Prostate gland (tissue), 2 donors: ENCODE data around the gene ITK. TPM values are rescaled to one million over a fixed set of nuclear protein-coding genes. Genes with fewer than 3 reads are reported as not detected.
"Not testable (repeated sequence)": the region's sequence is repeated elsewhere in the genome, so short reads cannot be mapped to it uniquely, and the experiment has no call there.

ENCODE experiments used
- DNase-seq: peaks from one replicate; pipeline ENCODE4 v3.0.0-alpha.2; 2019; ENCODE audit warnings: low spot score
- H3K27ac ChIP-seq, 2 donors: fragments of 200-600 bp; sonication (generic); 2 replicates each; pipeline ENCODE4 v1.5.1; 2017 to 2019
- H3K27me3 ChIP-seq: fragments of 200-600 bp; sonication (generic); replicated peaks from 2 replicates; pipeline ENCODE4 v1.5.1; 2019; ENCODE audit not compliant: insufficient read depth
- H3K36me3 ChIP-seq, 2 donors: fragments of 200-600 bp; sonication (generic); 1 replicate in 1 of 2; 2 replicates in 1 of 2; pipeline versions ENCODE4 v1.5.1 to v1.8.1; 2017 to 2019
- H3K4me1 ChIP-seq: fragments of 200-600 bp; sonication (generic); replicated peaks from 2 replicates; pipeline ENCODE4 v1.5.1; 2019
- H3K4me3 ChIP-seq, 2 donors: fragments of 200-600 bp; sonication (generic); 2 replicates each; pipeline ENCODE4 v1.5.1; 2017 to 2019
- H3K9me3 ChIP-seq: fragments of 200-600 bp; sonication (generic); 2 replicates; pipeline ENCODE4 v1.5.1; 2017
- CTCF ChIP-seq, 4 experiments: fragments of 200-600 bp in 2 of 4; fragments of 450-650 bp in 2 of 4; sonication (generic) in 2 of 4; IDR thresholded peaks; 1 replicate in 3 of 4; 2 replicates in 1 of 4; pipeline ENCODE4 v1.5.1; 2016 to 2019; ENCODE audit warnings: antibody characterized with exemption in 4 of 4, mild to moderate bottlenecking in 2 of 4, moderate library complexity in 2 of 4
- POLR2A ChIP-seq: fragments of 450-650 bp; IDR thresholded peaks from one replicate; pipeline ENCODE4 v1.6.1; 2016; ENCODE audit warnings: antibody characterized with exemption, mild to moderate bottlenecking
- POLR2AphosphoS5 ChIP-seq: sonication (generic); formaldehyde crosslinking; IDR thresholded peaks from one replicate; pipeline ENCODE4 v1.6.1; 2017; ENCODE audit warnings: antibody characterized with exemption
- WGBS: methylation state at CpG from one replicate; pipeline ENCODE4 v1.1.5; 2018; 5-methylcytosine and 5-hydroxymethylcytosine counted together
- intact Hi-C: fragments of 100-400 bp; cut with DNase I; formaldehyde crosslinking; loops from one replicate; pipeline ENCODE4 v1.14.2; 2022
- total RNA-seq, 2 donors: library from RNA; depleted of rRNA; stranded (reverse); fragments of >200 nt; gene quantifications; one replicate each; pipeline ENCODE4 v1.1.0, GENCODE V29; 2016

ITK gene
- total RNA-seq, 2 donors from 2014 or later: 2.2 to 5.6 TPM

GRCh38 chr5:157241483-157241882, 60.8 kb downstream of the ITK start:
- intact Hi-C loops: no loop called here
- no peaks in the 10 kb centered on the region for H3K4me1 ChIP-seq

GRCh38 chr5:157244704-157245103, 64.1 kb downstream of the ITK start:
- 69% methylated on average over 7 of the region's 7 CpGs for WGBS
- intact Hi-C loops: not testable (repeated sequence)

More at GRCh38 chr5:157241483-157241882, 60.8 kb downstream of the ITK start:
- H3K4me3 ChIP-seq: no peak overlapping the region
- TF ChIP-seq POLR2A (no peak), CTCF (IDR thresholded peaks at IDR 0.05) (no peak), POLR2AphosphoS5 (no peak)
- no peaks in the 10 kb centered on the region for H3K27me3 ChIP-seq
- no peaks in the 10 kb centered on the region for H3K36me3 ChIP-seq
- H3K27ac ChIP-seq: no peak overlapping the region
- no peaks in the 10 kb centered on the region for H3K9me3 ChIP-seq
- no peak for DNase-seq
- WGBS: 77% methylated on average over 4 of the region's 4 CpGs

GRCh38 chr5:157245476-157245875, 64.8 kb downstream of the ITK start:
- 57% methylated on average over 4 of the region's 4 CpGs for WGBS
- no peaks in the 10 kb centered on the region for H3K36me3 ChIP-seq
- no peak overlapping the region for H3K4me3 ChIP-seq
- intact Hi-C loops: no loop called here
- H3K4me1 ChIP-seq: no peaks in the 10 kb centered on the region
- no peak overlapping the region for H3K27ac ChIP-seq
- no peak for TF ChIP-seq CTCF (IDR thresholded peaks at IDR 0.05)
- no peak for TF ChIP-seq POLR2A
- no peaks in the 10 kb centered on the region for H3K27me3 ChIP-seq
- no peak for DNase-seq
- H3K9me3 ChIP-seq: no peaks in the 10 kb centered on the region

More at GRCh38 chr5:157244704-157245103, 64.1 kb downstream of the ITK start:
- DNase-seq, H3K36me3 ChIP-seq, H3K27ac ChIP-seq, H3K27me3 ChIP-seq, H3K9me3 ChIP-seq, H3K4me1 ChIP-seq, H3K4me3 ChIP-seq: not testable (repeated sequence)

- intact Hi-C loops: no loop called here
- 82% methylated on average over 4 of the region's 4 CpGs for WGBS
- Histone ChIP-seq H3K27ac (no peak overlapping the region), H3K9me3 (no peaks in the 10 kb centered on the region), H3K27me3 (no peaks in the 10 kb centered on the region), H3K4me3 (no peak overlapping the region), H3K4me1 (no peaks in the 10 kb centered on the region), H3K36me3 (no peaks in the 10 kb centered on the region)
- no peak for DNase-seq
- TF ChIP-seq POLR2A (no peak), CTCF (IDR thresholded peaks at IDR 0.05) (no peak)
Observed at GRCh38 chr5:157245886-157246285, 65.2 kb downstream of the ITK start.

GRCh38 chr5:157247267-157247666, 66.6 kb downstream of the ITK start:
- TF ChIP-seq CTCF (IDR thresholded peaks at IDR 0.05) (no peak), POLR2A (no peak), POLR2AphosphoS5 (no peak)
- H3K9me3 ChIP-seq: no peaks in the 10 kb centered on the region
- no peak for DNase-seq
- no peak overlapping the region for H3K27ac ChIP-seq
- no peaks in the 10 kb centered on the region for H3K36me3 ChIP-seq
- no peak overlapping the region for H3K4me3 ChIP-seq
- no peaks in the 10 kb centered on the region for H3K4me1 ChIP-seq
- intact Hi-C loops: no loop called here
- H3K27me3 ChIP-seq: no peaks in the 10 kb centered on the region
